Thyroid gland (tissue), 4 donors: ENCODE data around the gene CDC25B.
"Not testable (repeated sequence)": the region's sequence is repeated elsewhere in the genome, so short reads cannot be mapped to it uniquely, and the experiment has no call there.

Experiments used
- POLR2A ChIP-seq, 2 donors: fragments of 450-650 bp; IDR thresholded peaks; one replicate each; pipeline ENCODE4 v1.6.1; 2017; ENCODE audit warnings: antibody characterized with exemption in 2 of 2, mild to moderate bottlenecking in 2 of 2, moderate library complexity in 1 of 2
- TF ChIP-seq, protein P1 (sequence below), 6 experiments: fragments of 200-600 bp in 3 of 6; fragments of 450-650 bp in 3 of 6; sonication (generic) in 3 of 6; IDR thresholded peaks; one replicate each; pipeline ENCODE4 v1.5.1; 2016 to 2019; ENCODE audit warnings: antibody characterized with exemption in 6 of 6, mild to moderate bottlenecking in 2 of 6, inconsistent platforms in 1 of 6, moderate library complexity in 1 of 6

DNA sequence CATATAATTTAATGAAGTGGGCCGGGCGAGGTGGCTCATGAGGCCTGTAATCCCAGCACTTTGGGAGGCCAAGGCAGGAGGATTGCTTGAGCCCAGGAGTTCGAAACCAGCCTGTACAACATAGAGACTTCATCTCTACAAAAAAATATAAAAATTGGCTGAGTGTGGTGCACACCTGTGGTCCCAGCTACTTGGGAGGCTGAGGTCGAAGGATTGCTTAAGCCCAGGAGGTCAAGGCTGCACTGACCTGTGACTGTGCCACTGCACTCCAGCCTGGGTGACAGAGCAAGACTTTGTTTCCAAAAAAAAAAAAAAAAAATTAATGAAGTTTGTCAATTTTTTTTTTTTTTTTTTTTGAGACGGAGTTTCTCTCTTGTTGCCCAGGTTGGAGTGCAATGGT lies 33.8 kb downstream of the CDC25B start:
- TF ChIP-seq, protein P1, sequence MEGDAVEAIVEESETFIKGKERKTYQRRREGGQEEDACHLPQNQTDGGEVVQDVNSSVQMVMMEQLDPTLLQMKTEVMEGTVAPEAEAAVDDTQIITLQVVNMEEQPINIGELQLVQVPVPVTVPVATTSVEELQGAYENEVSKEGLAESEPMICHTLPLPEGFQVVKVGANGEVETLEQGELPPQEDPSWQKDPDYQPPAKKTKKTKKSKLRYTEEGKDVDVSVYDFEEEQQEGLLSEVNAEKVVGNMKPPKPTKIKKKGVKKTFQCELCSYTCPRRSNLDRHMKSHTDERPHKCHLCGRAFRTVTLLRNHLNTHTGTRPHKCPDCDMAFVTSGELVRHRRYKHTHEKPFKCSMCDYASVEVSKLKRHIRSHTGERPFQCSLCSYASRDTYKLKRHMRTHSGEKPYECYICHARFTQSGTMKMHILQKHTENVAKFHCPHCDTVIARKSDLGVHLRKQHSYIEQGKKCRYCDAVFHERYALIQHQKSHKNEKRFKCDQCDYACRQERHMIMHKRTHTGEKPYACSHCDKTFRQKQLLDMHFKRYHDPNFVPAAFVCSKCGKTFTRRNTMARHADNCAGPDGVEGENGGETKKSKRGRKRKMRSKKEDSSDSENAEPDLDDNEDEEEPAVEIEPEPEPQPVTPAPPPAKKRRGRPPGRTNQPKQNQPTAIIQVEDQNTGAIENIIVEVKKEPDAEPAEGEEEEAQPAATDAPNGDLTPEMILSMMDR (IDR thresholded peaks at IDR 0.05) = not testable (repeated sequence)
- TF ChIP-seq POLR2A (IDR thresholded peaks at IDR 0.05) = not testable (repeated sequence)
